A549 treated with RU486 at 1 μM for 4 hours (cell line): ENCODE results near the gene PRAMEF6. TPM values are rescaled to one million over a fixed set of nuclear protein-coding genes. Genes with fewer than 3 reads are reported as not detected.

Experiments
- total RNA-seq: library from RNA; stranded (reverse); fragments of 200-300 nt; extraction: Qiagen RNA extraction; gene quantifications from 5 replicates; pipeline ENCODE4 v1.2.3, GENCODE V29; 2022; ENCODE audit warnings: low read depth

Gene PRAMEF6
- total RNA-seq, result not detected in 5 replicates

GRCh38 chr1:12947480-12947879, at the start of gene PRAMEF6:
Gene PRAMEF6, minus strand, starts transcription at chr1:12947580. Its CDS starts 5,062 bp downstream, at chr1:12942518.

GRCh38 chr1:12916310-12916709, 31.1 kb downstream of the PRAMEF6 start, which contains the start of gene PRAMEF7:
Gene PRAMEF7, plus strand, starts transcription at chr1:12916610. Its CDS starts 1,083 bp downstream, at chr1:12917693.

GRCh38 chr1:12898170-12898569, 49.2 kb downstream of the PRAMEF6 start, which contains the start of gene PRAMEF10:
Gene PRAMEF10, minus strand, starts transcription at chr1:12898270. Its CDS starts 2,423 bp downstream, at chr1:12895847.

Other genes with a start within 250 kb of the PRAMEF6 start
- not detected in 5 replicates for gene AADACL3, start 231.5 kb downstream of the PRAMEF6 start, total RNA-seq
- not detected in 5 replicates for gene CFAP107, start 201.4 kb downstream of the PRAMEF6 start, total RNA-seq
- not detected in 5 replicates for gene PRAMEF12, start 173.8 kb downstream of the PRAMEF6 start, total RNA-seq
- gene PRAMEF1, start 156.2 kb downstream of the PRAMEF6 start, total RNA-seq, result not detected in 5 replicates
- gene PRAMEF11, start 116.2 kb downstream of the PRAMEF6 start, total RNA-seq, result not detected in 5 replicates
- not detected in 5 replicates for gene HNRNPCL1, start 98.9 kb downstream of the PRAMEF6 start, total RNA-seq
- gene PRAMEF2, start 90.5 kb downstream of the PRAMEF6 start, total RNA-seq, result not detected in 5 replicates
- gene PRAMEF4, start 61.4 kb downstream of the PRAMEF6 start, total RNA-seq, result not detected in 5 replicates
- gene PRAMEF10, start 49.3 kb downstream of the PRAMEF6 start, total RNA-seq, result not detected in 5 replicates
- gene PRAMEF7, start 31.0 kb downstream of the PRAMEF6 start, total RNA-seq, result not detected in 5 replicates
- not detected in 5 replicates for gene PRAMEF27, start 109.0 kb upstream of the PRAMEF6 start, total RNA-seq
- not detected in 5 replicates for gene HNRNPCL3, start 113.2 kb upstream of the PRAMEF6 start, total RNA-seq
- not detected in 5 replicates for gene PRAMEF25, start 123.2 kb upstream of the PRAMEF6 start, total RNA-seq
- not detected in 5 replicates for gene HNRNPCL2, start 169.3 kb upstream of the PRAMEF6 start, total RNA-seq
- gene PRAMEF26, start 208.4 kb upstream of the PRAMEF6 start, total RNA-seq, result not detected in 5 replicates
- not detected in 5 replicates for gene HNRNPCL4, start 218.1 kb upstream of the PRAMEF6 start, total RNA-seq
- gene PRAMEF9, start 224.3 kb upstream of the PRAMEF6 start, total RNA-seq, result not detected in 5 replicates